T-cell (primary cell): Measurements from ENCODE around the gene HEY2. TPM values are rescaled to one million over a fixed set of nuclear protein-coding genes. Genes with fewer than 3 reads are reported as not detected.

Source experiments
- ATAC-seq, 4 experiments: fragments of 200-7000 bp in 3 of 4; fragments of 150-1000 bp in 1 of 4; cut with Tn5 transposase; replicated peaks in 1 of 4; 1 replicate in 3 of 4; 2 replicates in 1 of 4; pipeline ENCODE4 v1.10.0; 2021; ENCODE audit warnings: moderate library complexity in 3 of 4, mild to moderate bottlenecking in 2 of 4, moderate number of reproducible peaks in 1 of 4
- CTCF ChIA-PET, 2 donors: fragments of 300-600 bp; sonication (Branson Sonifier 250); formaldehyde crosslinking; loops; one replicate each; lab custom pipeline; 2022; ENCODE audit warnings: antibody characterized with exemption in 2 of 2; lab: Charles Lee
- POLR2A ChIA-PET, 2 donors: fragments of 300-600 bp; sonication (Branson Sonifier 250); formaldehyde crosslinking; loops; one replicate each; lab custom pipeline; 2022; ENCODE audit warnings: antibody characterized with exemption in 2 of 2; lab: Charles Lee
- DNase-seq, 35 experiments: peaks; one replicate each; pipeline versions ENCODE4 v3.0.0 to v3.0.0-alpha.2; 2013 to 2023
- H3K27ac ChIP-seq: one replicate; pipeline ENCODE4 v1.5.1; 2013; ENCODE audit warnings: low read length
- H3K27me3 ChIP-seq, 2 experiments: replicated peaks in 1 of 2; 1 replicate in 1 of 2; 2 replicates in 1 of 2; pipeline versions ENCODE4 v1.6.1 to v1.7.0; 2013; ENCODE audit warnings: low read length in 1 of 2, mixed read lengths in 1 of 2; ENCODE audit not compliant: control insufficient read depth in 2 of 2, insufficient read depth in 2 of 2; ENCODE audit errors: extremely low read depth in 1 of 2
- H3K36me3 ChIP-seq, 2 donors: 1 replicate in 1 of 2; 2 replicates in 1 of 2; pipeline versions ENCODE4 v1.6.1 to v1.7.0; 2013; ENCODE audit warnings: low read length in 1 of 2; ENCODE audit not compliant: control insufficient read depth in 2 of 2, insufficient read depth in 1 of 2; ENCODE audit errors: extremely low read depth in 1 of 2
- H3K4me1 ChIP-seq, 2 experiments: 1 replicate in 1 of 2; 2 replicates in 1 of 2; pipeline versions ENCODE4 v1.6.1 to v1.7.0; 2013; ENCODE audit warnings: low read length in 2 of 2, mixed read lengths in 1 of 2; ENCODE audit not compliant: insufficient read depth in 2 of 2, control insufficient read depth in 1 of 2; ENCODE audit errors: extremely low read depth in 1 of 2
- H3K4me3 ChIP-seq, 2 donors: 1 replicate in 1 of 2; 2 replicates in 1 of 2; pipeline versions ENCODE4 v1.5.1 to v1.7.0; 2013; ENCODE audit warnings: mild to moderate bottlenecking in 2 of 2, low read length in 1 of 2, moderate library complexity in 1 of 2; ENCODE audit not compliant: control insufficient read depth in 1 of 2; ENCODE audit errors: extremely low read depth in 1 of 2
- H3K9me3 ChIP-seq: 2 replicates; pipeline ENCODE4 v1.7.0; 2013
- H3K27ac Mint-ChIP-seq, 2 donors: one replicate each; pipeline ENCODE4 v1.8.0; 2020 to 2021; ENCODE audit warnings: mild to moderate bottlenecking in 2 of 2, mixed read lengths in 2 of 2
- H3K27me3 Mint-ChIP-seq, 2 donors: one replicate each; pipeline ENCODE4 v1.8.0; 2021 to 2022; ENCODE audit warnings: mixed read lengths in 2 of 2
- H3K36me3 Mint-ChIP-seq: one replicate; pipeline ENCODE4 v1.8.0; 2021; ENCODE audit warnings: mixed read lengths
- H3K4me1 Mint-ChIP-seq, 3 donors: one replicate each; pipeline ENCODE4 v1.8.0; 2020 to 2022; ENCODE audit warnings: mixed read lengths in 3 of 3, mild to moderate bottlenecking in 1 of 3
- H3K4me3 Mint-ChIP-seq, 3 donors: one replicate each; pipeline ENCODE4 v1.8.0; 2020 to 2022; ENCODE audit warnings: mild to moderate bottlenecking in 3 of 3, mixed read lengths in 3 of 3, moderate library complexity in 3 of 3
- H3K9me3 Mint-ChIP-seq, 3 donors: one replicate each; pipeline ENCODE4 v1.8.0; 2020 to 2022; ENCODE audit warnings: mixed read lengths in 3 of 3
- WGBS: methylation state at CpG from one replicate; pipeline ENCODE4 v1.1.5; 2013; ENCODE audit warnings: missing lambda C conversion rate; ENCODE audit not compliant: insufficient coverage; 5-methylcytosine and 5-hydroxymethylcytosine counted together
- total RNA-seq, 35 experiments: library from RNA in 6 of 35; stranded (reverse) in 6 of 35; fragments of 120-200 nt in 1 of 35; gene quantifications; one replicate each; pipeline versions ENCODE4 v1.2.1 to v1.2.4 and lab custom pipeline; 2013 to 2026

Gene HEY2
- total RNA-seq, 5 donors from 2014 or later (not counting 1 experiment from before 2014, with no cell fraction given): 0.16 to 0.32 (median 0.24) TPM; not detected in 1

DNA sequence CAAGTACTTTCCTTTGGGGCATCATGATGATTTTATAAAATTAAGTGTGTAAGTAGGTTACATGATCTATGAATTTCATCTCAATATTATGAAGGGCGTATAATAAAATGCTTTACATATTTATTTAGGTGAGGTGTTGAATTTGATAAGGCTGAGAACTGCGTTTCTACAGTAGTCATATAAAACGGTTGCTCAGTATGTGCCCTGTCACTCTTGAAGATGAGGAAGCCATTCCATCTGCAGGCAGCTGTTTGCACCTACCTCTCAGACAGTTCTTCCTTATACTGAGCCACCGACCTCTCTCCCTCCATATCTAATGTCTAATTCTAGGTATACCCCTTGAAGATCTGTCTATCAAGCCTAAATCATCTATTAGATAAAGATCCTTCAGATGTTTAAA is 57.4 kb downstream of the HEY2 start:
- Mint-ChIP-seq H3K4me3 (no peak overlapping the region), H3K27me3 (no peaks in the 10 kb centered on the region), H3K9me3 (no peaks in the 10 kb centered on the region), H3K4me1 (peaks cover 59 to 85% (median 76%) of the 10 kb centered on the region in 3 donors), H3K36me3 (peaks cover 25% of the 10 kb centered on the region), H3K27ac (peak overlapping the region in 1 of 2 donors; percentile 1)
- POLR2A ChIA-PET: no interaction called here
- Histone ChIP-seq H3K27me3 (no peaks in the 10 kb centered on the region), H3K4me1 (peaks cover 6 to 10% of the 10 kb centered on the region in 2 experiments), H3K4me3 (no peak overlapping the region), H3K36me3 (peaks cover 0 to 4% of the 10 kb centered on the region in 2 donors), H3K27ac (no peak overlapping the region), H3K9me3 (no peaks in the 10 kb centered on the region)
- CTCF ChIA-PET: interaction anchor here in 1 of 2 donors (1.2 kb wide), 2 partner anchors 15 to 17 kb away, joined by 3 to 4 read pairs; partner anchors contain the start of gene NCOA7
- WGBS: no CpG with 5 or more reads among the region's 4 CpGs
- DNase-seq (no peak), ATAC-seq (no peak)

GRCh38 chr6:125807293-125807692 is 57.9 kb downstream of the HEY2 start:
- Histone ChIP-seq H3K27me3 (no peaks in the 10 kb centered on the region), H3K4me1 (peaks cover 6 to 10% of the 10 kb centered on the region in 2 experiments), H3K27ac (no peak overlapping the region), H3K36me3 (peaks cover 0 to 2% of the 10 kb centered on the region in 2 donors), H3K9me3 (no peaks in the 10 kb centered on the region), H3K4me3 (no peak overlapping the region)
- no peak for ATAC-seq
- Mint-ChIP-seq H3K4me3 (no peak overlapping the region), H3K4me1 (peaks cover 57 to 85% (median 78%) of the 10 kb centered on the region in 3 donors), H3K27me3 (no peaks in the 10 kb centered on the region), H3K27ac (peak overlapping the region in 1 of 2 donors; percentile 1), H3K9me3 (no peaks in the 10 kb centered on the region), H3K36me3 (peaks cover 21% of the 10 kb centered on the region)
- WGBS: no CpG with 5 or more reads among the region's 4 CpGs
- no peak for DNase-seq
- POLR2A ChIA-PET: no interaction called here
- CTCF ChIA-PET: interaction anchor here in 1 of 2 donors (1.2 kb wide), 2 partner anchors 15 to 17 kb away, joined by 3 to 4 read pairs; partner anchors contain the start of gene NCOA7

DNA sequence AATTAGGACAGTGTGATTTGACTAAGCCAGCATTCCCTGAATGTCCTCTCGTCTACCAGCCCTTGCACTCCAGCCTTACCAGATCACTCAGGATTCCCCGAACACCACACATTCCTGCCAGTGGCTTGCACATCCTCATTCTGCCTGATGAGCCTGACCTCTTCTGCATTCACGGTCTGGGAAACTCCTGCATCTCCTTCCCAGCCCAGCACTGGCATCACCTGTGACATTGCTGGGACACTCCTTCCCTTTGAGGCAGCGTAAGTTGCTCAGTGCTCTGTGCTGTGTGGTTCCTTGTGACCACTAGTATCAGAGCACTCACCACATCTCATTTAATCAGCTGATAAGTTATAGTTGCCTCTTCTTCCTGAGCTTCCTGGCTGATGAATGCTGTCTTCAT is 58.6 kb downstream of the HEY2 start:
- H3K27me3 ChIP-seq: no peaks in the 10 kb centered on the region
- H3K36me3 ChIP-seq: no peaks in the 10 kb centered on the region
- Mint-ChIP-seq H3K4me3 (no peak overlapping the region), H3K9me3 (no peaks in the 10 kb centered on the region), H3K36me3 (peaks cover 27% of the 10 kb centered on the region), H3K27ac (no peak overlapping the region), H3K27me3 (no peaks in the 10 kb centered on the region), H3K4me1 (peaks cover 57 to 85% (median 78%) of the 10 kb centered on the region in 3 donors)
- H3K4me3 ChIP-seq: no peak overlapping the region
- DNase-seq (no peak), ATAC-seq (peak in 3 of 4 experiments; percentile 45 to 52 (median 50))
- ChIA-PET CTCF (interaction anchor here in 1 of 2 donors (0.6 kb wide), 1 partner anchor 39 kb away, joined by 3 read pairs; no protein-coding TSS in a partner anchor), POLR2A (no interaction called here)
- 76% methylated on average over 4 of the region's 4 CpGs for WGBS
- peaks cover 6 to 10% of the 10 kb centered on the region in 2 experiments for H3K4me1 ChIP-seq
- H3K27ac ChIP-seq: no peak overlapping the region
- H3K9me3 ChIP-seq: no peaks in the 10 kb centered on the region

- Mint-ChIP-seq H3K36me3 (peaks cover 28% of the 10 kb centered on the region), H3K27ac (no peak overlapping the region), H3K9me3 (no peaks in the 10 kb centered on the region), H3K4me3 (no peak overlapping the region), H3K27me3 (no peaks in the 10 kb centered on the region), H3K4me1 (peaks cover 53 to 81% (median 75%) of the 10 kb centered on the region in 3 donors)
- ChIA-PET CTCF (interaction anchor here in 1 of 2 donors (0.6 kb wide), 1 partner anchor 40 kb away, joined by 3 read pairs; no protein-coding TSS in a partner anchor), POLR2A (no interaction called here)
- no peaks in the 10 kb centered on the region for H3K9me3 ChIP-seq
- H3K4me3 ChIP-seq: no peak overlapping the region
- no peak for DNase-seq
- peaks cover 6 to 10% of the 10 kb centered on the region in 2 experiments for H3K4me1 ChIP-seq
- no peaks in the 10 kb centered on the region for H3K36me3 ChIP-seq
- ATAC-seq: no peak
- H3K27ac ChIP-seq: no peak overlapping the region
- H3K27me3 ChIP-seq: no peaks in the 10 kb centered on the region
Measured at GRCh38 chr6:125808591-125808990, 59.2 kb downstream of the HEY2 start.

GRCh38 chr6:125809570-125810170 is 60.2 kb downstream of the HEY2 start:
- Histone ChIP-seq H3K9me3 (no peaks in the 10 kb centered on the region), H3K4me3 (no peak overlapping the region), H3K36me3 (no peaks in the 10 kb centered on the region), H3K27ac (no peak overlapping the region), H3K4me1 (peaks cover 6 to 7% of the 10 kb centered on the region in 2 experiments), H3K27me3 (no peaks in the 10 kb centered on the region)
- Mint-ChIP-seq H3K4me1 (peaks cover 50 to 78% (median 73%) of the 10 kb centered on the region in 3 donors), H3K36me3 (peaks cover 28% of the 10 kb centered on the region), H3K9me3 (no peaks in the 10 kb centered on the region), H3K27ac (no peak overlapping the region), H3K4me3 (no peak overlapping the region), H3K27me3 (no peaks in the 10 kb centered on the region)
- ChIA-PET CTCF (interaction anchor here in 1 of 2 donors (0.8 to 1.2 kb wide), 2 partner anchors 18 to 19 kb away, joined by 4 to 5 read pairs; partner anchors contain the start of gene NCOA7), POLR2A (no interaction called here)
- ATAC-seq (no peak), DNase-seq (no peak)
- 93% methylated on average over 2 of the region's 3 CpGs for WGBS

DNA sequence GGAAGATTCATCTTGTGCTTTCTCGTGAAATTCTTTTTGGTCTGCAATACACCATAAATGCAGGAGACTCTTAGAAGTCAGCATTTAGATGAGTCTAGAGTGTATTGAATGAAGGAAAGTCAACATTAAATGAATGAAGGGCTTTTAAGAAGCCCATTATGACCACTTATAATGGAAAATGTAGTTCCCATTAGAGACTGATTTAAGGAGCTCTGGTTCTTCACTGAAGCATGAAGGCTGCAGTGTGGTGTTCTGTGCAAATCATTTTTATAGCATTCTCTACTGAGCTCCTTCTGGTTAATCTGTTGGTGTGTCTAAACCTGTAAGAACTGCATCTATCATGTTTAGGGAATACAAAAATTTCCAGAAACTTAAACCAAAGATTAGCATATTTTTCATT is 61.0 kb downstream of the HEY2 start:
- no peak overlapping the region for H3K4me3 Mint-ChIP-seq
- DNase-seq (no peak), ATAC-seq (no peak)
- no peaks in the 10 kb centered on the region for H3K27me3 Mint-ChIP-seq
- WGBS: no CpG with 5 or more reads among the region's 1 CpG
- no peaks in the 10 kb centered on the region for H3K36me3 ChIP-seq
- CTCF ChIA-PET: interaction anchor here in 1 of 2 donors (0.8 to 1.2 kb wide), 2 partner anchors 19 to 20 kb away, joined by 4 to 5 read pairs; partner anchors contain the start of gene NCOA7
- H3K9me3 ChIP-seq: no peaks in the 10 kb centered on the region
- no peak overlapping the region for H3K27ac Mint-ChIP-seq
- H3K4me3 ChIP-seq: no peak overlapping the region
- H3K4me1 Mint-ChIP-seq: peaks cover 58 to 80% (median 75%) of the 10 kb centered on the region in 3 donors
- H3K36me3 Mint-ChIP-seq: peaks cover 32% of the 10 kb centered on the region
- H3K9me3 Mint-ChIP-seq: no peaks in the 10 kb centered on the region
- H3K27ac ChIP-seq: no peak overlapping the region
- POLR2A ChIA-PET: no interaction called here
- no peaks in the 10 kb centered on the region for H3K27me3 ChIP-seq
- peaks cover 6 to 7% of the 10 kb centered on the region in 2 experiments for H3K4me1 ChIP-seq
